HG02610 (cell line): ENCODE measurements around the gene OR1S2.
"Not testable (repeated sequence)": the region's sequence is repeated elsewhere in the genome, so short reads cannot be mapped to it uniquely, and the experiment has no call there.

Experiments
- ATAC-seq: cut with Tn5 transposase; IDR thresholded peaks from one replicate; pipeline ENCODE4 v1.9.1; 2021; ENCODE audit warnings: mild to moderate bottlenecking, moderate library complexity; ENCODE audit not compliant: unreplicated experiment

The OR1S2 gene, protein sequence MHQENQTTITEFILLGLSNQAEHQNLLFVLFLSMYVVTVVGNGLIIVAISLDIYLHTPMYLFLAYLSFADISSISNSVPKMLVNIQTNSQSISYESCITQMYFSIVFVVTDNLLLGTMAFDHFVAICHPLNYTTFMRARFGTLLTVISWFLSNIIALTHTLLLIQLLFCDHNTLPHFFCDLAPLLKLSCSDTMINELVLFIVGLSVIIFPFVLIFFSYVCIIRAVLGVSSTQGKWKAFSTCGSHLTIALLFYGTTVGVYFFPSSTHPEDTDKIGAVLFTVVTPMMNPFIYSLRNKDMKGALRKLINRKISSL

GRCh38 chr11:58204042-58204441 is at the start of gene OR1S2:
OR1S2 (minus strand) TSS chr11:58204142; CDS start chr11:58204142, 0 bp downstream.
- no peak for ATAC-seq

DNA sequence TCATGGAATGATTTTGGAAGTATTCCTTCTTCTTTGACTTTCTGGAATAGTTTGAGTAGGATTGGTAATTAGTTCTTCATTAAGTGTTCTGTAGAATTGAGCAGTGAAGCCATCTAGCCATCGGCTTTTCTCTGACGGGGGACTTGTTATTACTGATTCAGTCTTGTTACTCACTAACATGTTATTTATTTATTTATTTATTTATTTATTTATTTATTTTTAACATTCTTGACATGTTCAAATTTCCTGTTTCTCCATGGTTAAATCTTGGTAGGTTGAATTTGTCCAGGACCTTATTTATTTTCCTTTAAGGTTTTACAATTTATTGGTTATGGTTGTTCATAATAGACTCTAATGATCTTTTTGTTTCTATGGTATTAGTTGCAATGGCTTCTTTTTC is 40.0 kb upstream of the OR1S2 start:
- no peak for ATAC-seq

DNA sequence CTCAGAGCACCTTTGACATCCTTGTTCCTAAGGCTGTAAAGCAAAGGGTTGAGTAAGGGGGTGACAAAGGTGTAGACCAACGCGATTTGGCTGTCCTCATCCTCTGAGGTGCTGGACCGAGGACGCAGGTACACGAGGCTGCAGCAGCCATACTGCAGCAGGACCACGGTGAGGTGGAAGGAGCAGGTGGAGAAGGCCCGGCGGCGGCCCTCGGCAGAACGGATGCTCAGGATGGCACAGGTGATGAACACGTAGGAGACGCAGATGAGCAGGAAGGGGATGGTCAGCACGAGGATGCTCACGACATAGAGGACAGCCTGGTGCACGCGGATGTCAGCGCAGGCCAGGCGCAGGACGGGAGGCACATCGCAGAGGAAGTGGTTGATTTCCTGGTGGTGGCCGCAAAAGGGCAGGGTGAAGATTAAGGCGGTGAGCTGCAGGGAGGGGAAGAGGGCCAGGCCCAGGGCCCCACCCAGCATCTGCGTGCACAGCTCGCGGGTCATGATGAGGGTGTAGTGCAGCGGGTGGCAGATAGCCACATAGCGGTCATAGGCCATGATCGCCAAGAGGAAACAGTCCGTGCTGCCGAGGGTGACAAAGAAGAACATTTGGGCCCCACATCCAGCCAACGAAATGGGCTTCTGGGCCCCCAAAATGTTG is 24.1 kb upstream of the OR1S2 start:
- no peak for ATAC-seq

DNA sequence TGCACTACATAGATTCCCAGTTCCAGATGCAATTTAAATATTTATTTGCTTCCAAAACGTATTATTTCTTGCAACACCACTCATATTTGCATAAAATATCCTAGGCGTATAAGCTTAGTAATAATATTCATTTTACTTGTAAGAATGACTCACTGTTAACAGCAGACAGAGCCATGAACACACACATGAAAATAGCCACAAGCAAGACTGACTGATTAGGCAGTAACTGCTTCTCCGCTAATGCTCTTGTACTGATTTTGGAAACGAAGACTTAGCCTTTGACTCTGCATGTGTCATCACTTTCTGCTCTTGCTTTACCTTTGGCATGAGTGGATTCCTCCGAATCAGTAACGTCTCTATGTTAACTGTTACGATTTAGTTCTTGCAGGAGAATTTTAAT is 18.8 kb upstream of the OR1S2 start:
- ATAC-seq: no peak

DNA sequence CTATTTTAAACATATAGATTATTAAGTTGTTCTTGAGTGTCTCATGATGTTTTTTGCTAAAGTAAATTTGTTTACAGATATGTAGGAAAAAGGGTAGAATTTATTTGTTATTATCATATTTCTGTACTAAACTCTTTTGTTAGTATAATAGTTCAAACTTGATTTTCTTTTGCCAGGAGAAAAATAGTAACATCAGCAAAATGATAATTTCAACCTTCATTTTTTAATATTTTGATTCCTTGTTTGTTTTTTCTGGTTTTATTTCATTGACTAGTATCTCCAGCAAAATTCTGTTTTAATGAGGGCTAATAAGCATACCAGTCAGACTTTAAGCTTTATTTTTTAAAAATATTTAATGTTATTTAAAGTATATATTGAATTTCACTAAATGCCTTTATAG is 12.5 kb upstream of the OR1S2 start:
- ATAC-seq: no peak

DNA sequence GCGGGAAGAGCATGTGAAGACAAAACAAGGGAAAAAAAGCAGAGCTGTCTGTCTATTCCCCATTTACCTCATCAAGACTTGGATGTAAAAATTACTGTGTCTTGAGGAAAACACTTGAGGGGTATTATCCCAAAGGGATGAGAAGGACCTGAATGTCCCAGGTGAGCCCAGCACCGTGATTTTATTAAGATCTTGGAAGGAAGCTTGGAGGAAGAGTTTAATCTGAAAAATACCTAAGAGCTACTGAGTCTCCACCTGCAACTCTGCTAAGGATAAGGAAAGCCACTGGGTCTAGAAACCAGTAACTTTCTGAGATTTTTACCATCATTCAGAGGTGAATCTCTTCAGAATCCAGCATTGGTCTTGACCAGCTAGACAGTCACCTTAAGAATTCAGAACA is 8.5 kb upstream of the OR1S2 start, which contains the start of gene OR1S1:
OR1S1 (plus strand) TSS at position 301 of the 400 bp plus-strand sequence.
- not testable (repeated sequence) for ATAC-seq

DNA sequence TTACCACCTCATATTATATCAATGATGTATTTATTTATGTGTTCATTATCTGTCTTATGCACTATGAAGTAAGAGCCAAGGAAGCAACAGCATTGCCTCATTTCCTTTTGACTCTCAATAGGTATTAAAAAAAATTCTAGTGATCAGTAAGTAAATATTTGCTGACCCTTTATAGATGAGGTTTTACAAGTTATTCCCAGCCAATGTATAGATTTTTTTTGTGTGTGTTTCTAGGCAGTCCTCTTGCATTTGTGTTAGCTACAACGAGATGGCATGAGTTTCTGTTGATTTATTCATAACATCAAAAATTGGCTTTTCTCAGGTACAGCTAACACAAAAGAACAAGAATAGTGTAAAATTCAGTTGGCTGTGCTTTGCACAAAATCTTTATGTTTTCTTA is 4.7 kb downstream of the OR1S2 start:
- no peak for ATAC-seq

- ATAC-seq: no peak
Observed at GRCh38 chr11:58195939-58196338, 8.0 kb downstream of the OR1S2 start.

DNA sequence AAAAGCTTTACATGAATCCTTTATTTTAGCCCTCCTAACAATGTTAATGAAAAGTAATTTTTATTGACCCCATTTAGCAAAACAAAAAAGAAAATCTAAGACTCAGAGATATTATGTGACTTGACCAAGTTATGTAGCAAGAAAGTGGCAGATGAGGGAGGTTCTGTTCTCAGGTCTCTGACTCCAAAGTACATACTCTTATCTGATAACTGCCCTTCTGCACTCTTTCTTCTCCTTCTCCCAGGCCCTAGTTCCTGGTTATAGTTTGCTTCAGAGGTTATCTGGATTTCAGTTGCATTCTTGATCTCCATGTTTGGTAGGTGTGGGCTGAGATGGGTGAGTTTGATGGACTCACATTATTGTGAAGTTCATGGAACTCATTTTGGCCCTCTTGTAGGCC is 10.6 kb downstream of the OR1S2 start:
- no peak for ATAC-seq

DNA sequence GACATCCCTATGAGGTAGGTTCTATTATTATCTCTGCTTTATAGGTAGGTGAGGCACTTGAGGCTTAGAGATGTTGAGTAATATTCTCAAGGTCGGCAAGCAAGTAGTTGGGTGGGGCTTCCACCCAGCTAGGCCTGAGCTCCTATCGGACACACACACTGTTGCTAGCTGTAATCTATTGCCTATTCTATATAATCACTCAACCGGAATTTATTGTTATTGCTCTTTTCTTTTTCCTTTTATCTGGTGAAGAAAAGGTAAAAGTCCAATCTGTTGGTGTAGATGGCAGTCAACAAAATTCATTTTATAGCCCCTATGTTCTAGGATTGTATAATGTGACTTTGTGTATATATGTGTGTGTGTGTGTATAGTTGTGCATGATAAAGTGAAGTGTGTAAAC is 11.7 kb downstream of the OR1S2 start:
- ATAC-seq: no peak

GRCh38 chr11:58188770-58189169 is 15.2 kb downstream of the OR1S2 start, which contains the start of gene OR9Q2:
OR9Q2 (plus strand) TSS chr11:58189070; CDS start chr11:58190491, 1,421 bp downstream.
- ATAC-seq: no peak

DNA sequence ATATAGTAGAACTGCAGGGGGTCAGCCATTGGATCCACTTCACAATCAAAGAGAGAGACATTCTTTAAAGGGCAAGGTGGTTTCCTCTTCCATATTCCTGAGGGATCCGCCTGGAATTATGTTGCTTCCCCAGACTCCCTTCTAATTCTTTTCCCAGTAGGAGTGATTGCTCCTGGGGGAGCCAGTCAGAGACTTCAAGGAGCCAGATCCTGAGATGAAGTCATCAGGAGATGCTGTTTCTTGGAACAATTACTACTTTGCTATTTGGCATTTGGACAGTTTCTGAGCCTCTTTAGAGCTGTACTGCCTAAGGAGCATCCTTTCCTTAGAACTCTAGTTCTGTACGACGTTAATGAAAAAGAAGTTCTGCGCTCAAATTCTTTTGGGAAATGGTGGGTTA is 17.0 kb downstream of the OR1S2 start:
- no peak for ATAC-seq

- no peak for ATAC-seq
Observed at GRCh38 chr11:58179648-58180047, 24.3 kb downstream of the OR1S2 start.

GRCh38 chr11:58178444-58178843 is 25.5 kb downstream of the OR1S2 start:
- no peak for ATAC-seq

DNA sequence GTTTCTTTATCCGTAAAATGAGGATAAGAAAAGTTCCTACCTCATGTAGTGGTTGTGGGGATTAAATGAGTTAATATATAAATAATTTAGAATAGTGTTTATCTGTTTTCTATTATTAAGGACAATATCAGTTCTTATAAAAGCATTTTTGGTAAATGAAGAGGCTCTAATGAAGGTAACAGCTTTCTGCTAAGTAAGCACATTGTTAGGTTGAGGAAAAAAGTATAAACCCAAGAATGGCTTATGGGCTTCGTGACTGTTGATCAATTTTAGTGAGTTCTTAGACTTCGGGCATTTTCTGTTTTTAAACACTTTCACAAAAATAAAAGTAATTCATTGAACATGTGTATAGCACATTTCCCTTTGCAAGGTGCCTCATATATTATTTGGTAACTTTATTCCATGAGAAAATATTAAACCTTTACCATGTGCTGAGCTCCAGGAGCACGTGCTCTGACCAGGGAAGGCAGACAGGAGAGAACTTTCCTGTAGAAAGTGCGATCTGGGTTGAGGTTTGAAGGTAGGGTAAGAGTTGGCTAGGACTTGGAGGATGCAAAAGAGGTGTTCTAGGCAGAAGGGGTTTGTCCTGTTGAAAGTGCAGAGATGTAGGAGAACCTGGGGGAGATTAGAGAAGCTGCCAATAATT is 26.4 kb downstream of the OR1S2 start:
- no peak for ATAC-seq

GRCh38 chr11:58165504-58166106 is 38.3 kb downstream of the OR1S2 start:
- no peak for ATAC-seq

DNA sequence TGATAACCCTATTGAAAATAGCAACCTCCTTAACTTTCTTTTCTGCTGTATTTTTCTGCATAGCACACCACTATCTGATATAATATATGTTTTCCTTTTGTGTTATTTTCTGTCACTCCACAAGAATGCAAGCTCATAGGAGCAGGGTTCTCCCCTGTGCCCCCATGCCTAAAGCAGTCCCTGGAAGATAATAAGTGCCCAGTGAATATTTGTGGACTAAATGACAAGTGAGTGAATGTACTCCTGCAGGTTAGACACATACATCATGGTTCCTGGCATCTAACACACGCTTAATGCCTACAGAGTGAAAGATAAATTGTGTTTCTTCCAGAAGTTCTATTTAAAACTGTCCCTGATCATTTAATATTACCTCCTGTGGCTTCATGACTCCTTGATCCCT is 39.0 kb downstream of the OR1S2 start:
- no peak for ATAC-seq

- ATAC-seq: no peak
Observed at GRCh38 chr11:58164389-58164788, 39.6 kb downstream of the OR1S2 start.
